ENCODE measurements around the gene PARVG.
"Not testable (repeated sequence)": the region's sequence is repeated elsewhere in the genome, so short reads cannot be mapped to it uniquely, and the experiment has no call there.

The PARVG gene

DNA sequence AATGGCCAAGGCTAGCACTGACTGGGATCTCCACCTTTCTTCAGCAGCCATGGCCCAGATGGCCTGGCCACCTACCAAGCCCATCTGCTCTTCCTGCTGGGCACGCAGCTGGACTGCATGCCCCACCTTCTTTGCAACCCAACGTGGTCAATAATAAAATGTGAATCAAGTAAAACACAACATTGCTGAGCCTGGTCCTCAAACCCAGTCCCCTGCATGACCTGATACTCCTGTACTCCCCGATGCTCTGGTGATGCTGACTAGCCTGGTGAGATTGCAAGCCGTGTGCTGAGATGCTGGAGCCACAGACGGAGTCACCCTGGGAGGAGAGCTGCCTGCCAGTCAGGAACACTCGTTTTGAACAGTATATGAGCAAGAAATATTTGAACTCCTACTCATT, 34.0 kb downstream of the PARVG start:
- no peak for DNase-seq

DNA sequence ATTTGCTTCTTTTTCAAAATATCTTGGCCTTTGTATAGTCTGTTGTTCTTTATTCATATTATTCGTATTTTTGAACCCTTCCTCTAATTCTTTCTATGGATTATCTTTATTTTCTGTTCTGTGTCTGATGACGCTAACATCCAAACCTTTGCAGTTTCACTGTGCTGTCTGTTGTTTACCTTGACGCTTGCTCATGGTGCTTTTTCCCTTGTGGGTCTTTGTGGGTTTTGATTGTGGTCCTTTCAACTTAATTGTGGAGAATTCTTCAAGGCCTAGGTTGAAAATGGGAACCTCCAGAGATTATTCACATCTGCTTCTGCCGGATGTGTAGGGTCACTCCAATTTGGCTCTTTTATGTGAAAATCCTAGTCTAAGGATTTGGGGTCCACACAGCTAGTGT, 34.6 kb downstream of the PARVG start:
- DNase-seq = no peak

DNA sequence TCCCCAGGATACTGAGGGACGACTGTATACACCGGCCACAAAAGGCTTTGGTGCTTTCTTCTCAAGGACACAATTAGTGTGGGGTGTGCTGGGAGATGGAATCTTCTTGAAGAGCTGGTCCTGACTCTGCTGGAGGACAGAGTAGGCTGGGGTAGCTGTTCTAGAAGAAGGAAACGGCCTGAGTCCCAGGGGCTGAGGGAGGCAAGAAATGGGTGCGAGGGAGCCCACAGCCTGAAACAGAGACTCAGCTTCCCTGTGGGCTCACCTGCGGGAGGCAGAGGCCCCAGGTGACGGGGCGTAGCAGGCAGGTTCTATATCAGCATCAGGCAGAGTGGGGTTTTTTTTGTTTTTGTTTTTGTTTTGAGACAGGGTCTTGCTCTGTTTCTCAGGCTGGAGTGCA, 36.6 kb downstream of the PARVG start:
- no peak for DNase-seq

DNA sequence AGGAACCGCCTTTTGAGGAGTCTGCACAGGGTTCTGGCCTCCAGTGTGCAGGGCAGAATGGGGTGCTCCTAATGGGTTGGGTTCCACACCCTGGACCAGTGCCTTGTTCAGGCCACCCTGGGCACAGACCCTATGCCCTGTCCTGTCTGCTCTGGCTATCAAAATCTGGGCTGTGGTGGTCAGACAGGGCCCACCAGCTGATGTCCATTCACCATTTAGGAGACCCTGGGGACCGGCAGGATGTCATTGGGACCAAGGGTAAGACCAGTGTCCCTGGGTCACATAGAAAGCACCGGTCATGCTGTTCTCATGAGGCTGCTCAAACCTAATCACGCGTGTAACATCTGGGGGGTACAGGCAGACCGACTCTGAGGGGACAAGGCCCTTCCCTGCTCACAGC, 37.3 kb downstream of the PARVG start:
- no peak for DNase-seq

DNA sequence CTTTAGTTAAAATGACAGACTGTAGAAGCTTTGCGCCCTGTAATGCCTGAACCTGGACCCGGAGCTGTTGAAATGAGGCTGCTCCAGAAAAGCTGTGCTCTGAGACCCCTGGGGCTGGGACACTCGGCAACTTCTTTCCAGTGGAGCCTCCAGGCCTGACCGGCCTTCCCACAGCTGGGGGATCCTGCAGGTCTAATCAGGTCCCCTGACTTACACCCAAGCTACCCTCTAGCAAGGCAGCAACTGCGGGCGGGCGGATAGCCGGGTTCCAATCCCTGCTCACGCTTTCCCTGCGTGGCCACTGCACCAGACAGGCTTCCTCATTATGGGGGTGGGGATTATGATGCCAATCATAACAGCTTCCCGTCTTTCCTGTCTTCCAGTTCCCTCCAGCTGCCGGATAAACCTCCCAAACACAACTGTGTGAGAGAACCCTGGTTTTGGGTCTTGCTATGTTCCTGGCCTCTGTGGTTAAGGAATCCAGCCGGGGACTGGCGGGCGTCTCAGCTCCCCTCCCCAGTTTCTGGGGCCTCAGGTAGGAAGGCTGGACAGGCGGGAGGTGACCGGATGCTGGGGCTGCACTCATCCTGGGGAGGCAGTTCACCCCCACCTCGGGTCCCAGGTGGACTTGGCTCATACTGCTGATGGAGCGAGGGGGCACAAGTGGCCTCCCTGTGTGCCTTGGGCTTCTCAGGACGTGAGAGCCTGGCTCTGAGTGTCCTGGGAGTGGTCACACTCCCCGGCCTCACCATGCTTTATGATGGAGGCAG, 38.6 kb downstream of the PARVG start:
- no peak for DNase-seq

DNA sequence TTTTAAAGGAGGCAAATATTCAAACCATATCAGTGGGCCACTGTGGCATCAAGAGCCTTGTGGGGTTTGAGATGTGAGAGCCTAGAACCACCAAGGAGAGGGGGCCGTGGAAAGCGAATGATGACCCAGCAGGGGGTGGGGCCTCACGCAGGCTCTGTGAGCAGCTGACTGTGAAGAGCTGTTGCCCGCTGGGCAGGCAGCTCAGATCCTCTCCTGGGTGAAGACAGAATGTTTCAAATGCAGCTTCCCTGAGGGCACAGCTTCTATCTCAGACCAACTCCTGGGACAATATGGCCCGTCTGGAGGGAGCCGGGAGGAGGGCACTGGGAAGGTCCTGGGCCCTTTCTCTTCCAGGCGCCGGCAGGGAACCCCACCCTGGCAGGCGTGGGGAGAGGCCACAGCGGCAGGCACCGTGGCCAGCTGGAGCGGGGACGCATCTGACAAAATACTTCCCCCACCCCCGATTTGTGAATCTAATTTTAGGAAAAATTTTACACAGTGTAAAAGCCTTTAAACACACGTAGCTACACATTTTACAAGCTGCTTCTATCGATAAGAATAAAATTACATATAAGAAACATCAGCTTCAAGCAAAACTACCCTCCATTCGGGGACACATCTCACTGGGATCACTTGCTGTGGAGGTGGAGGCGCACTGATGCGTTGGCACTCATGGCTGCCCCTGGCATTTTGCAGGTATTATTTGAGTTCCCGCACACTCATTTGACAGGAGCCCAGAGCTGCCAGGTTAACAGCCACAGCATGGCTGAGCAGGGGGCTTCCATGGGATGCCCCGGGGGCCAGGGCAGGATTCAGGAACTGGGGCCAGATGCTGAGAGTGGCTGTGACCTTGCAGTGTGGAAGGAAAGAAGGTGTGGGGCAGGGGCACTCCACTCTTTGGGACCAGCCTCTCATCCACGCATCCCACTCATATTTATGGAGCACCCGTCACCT, 40.3 kb downstream of the PARVG start:
- no peak for DNase-seq

DNA sequence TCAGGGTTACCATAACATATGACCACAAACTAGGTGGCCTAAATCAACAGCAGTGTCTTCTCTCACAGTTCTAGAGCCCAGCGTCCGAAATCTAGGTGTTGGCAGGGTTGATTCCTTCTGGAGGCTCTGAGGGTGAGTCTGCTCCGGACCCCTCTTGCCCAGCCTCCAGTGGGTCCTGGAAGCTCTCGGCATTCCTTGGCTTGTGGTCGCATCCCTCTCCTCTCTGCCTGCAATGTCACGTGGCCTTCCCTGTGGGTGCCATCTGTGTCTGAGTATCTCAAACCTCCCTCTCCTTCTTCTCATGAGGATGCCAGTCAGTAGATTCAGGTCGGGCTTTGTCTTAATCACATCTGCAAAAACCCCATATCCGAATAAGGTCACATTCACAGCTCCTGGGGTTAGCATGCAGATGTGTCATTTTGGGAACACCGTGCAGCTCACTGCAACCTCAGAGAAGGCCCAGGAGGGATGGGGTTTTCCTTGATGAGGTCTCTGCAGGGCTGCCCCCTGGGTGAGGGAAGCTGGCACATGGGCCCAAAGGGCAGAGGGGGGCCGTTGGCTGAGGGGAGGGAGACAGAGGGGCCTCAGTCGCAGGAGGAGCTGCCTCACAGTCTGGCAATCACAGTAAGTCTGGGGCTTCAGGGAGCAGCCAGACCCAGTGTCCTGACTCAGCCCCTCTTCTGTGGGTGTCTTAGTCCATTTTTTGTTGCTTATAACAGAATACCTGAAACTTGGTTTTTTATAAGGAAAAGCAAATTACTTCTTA, 41.2 kb downstream of the PARVG start:
- DNase-seq = no peak

DNA sequence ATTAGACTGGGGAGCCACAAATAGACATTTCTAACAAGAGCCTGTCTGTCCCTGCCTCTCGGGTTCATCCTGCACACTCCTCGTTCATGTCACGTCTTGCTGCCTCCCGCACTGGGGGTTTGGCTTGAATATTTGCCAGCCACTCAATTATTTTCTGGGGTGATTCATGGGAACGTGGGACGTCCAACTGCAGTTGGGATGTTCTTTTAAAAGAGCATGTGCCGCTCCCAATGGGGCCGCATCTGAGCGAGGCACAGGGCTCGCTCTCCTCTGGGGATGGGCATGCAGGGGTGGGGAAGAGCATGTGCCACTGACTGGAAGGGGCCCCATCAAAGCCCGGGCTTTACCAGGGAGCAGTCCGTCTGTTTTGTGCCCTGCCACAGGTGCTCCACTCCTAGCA, 43.4 kb downstream of the PARVG start:
- no peak for DNase-seq

DNA sequence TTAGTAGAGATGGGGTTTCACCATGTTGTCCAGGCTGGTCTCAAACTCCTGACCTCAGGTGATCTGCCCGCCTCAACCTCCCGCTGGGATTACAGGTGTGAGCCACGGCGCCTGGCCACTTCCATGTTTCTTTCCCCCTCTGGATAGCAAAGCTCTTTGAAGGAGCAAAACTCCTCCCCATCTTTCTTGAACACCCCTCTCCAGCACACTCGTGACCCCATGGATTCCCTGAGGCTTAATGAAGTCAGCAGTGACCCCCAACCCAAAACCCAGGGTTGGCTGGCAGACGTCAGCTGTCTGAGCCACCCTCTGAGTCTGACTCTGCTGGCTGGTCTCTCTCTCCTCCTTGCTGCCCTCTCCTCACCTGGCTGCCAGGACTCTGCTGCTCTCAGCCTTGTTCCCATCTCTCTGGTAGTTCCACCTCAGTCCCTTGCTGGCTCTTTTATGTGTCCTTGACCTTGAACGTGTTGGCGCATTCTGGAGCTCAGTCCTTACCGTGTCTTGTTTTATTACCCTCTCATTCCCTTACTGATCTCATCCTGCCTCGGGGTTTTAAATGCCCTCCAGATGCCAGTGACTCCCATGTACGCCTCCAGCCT, 44.5 kb downstream of the PARVG start:
- no peak for DNase-seq

DNA sequence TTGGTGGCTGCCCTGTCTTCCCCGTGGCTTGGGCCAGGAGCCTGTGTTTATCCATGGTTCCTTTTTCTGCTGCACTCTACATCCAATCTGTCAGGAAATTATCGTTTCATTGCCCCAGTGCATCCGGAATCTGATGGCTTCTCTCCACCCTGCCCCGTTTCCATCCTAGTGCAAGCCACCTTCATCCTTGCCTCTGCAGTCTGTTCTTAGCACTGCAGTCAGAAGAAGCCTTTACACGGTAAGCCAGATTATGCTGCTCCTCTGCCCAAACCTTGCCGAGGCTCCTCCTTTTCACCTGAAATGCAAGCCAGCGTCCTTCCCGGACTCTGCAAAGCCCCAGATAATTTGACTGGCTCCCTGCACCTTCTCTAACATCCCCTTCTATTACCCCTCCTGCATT, 45.1 kb downstream of the PARVG start:
- DNase-seq = no peak

DNA sequence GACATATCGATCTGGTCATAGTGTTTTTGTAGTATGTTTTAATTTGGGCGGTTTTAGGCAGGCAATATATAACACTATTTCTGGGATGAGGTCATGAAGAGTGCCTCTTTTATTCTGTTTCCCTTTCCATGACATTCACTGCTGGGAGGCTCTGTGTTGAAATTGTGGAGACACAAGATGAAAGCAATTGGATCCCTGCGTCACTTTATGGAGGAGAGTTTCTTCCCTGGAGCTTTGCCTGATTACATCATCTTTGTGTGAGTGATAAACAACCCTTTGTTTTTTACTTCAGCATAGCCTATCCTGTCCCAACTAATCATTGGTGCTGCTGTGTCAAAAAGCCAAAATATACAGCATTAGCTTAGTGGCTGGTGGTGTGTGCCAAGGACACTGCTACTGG, 48.6 kb downstream of the PARVG start:
- no peak for DNase-seq

DNA sequence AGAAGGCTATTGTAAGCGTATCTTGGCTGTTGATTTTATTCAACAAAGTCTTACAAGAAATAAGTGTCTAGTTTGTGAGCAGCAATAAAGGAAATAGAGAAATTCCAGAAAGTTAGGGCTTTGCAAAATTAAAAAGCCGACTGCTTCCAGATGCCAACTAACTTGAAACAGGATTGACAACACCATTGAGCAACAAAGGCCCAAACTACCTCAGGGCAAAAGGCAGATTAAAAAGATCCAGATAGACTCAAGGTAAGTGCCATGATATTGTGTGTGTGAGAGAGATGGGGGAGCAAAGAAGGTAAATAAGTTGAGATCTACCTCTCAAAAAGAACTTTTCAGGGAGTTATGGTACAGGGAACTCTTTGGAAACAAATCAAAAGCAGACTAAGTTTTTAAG, 49.1 kb downstream of the PARVG start:
- DNase-seq = no peak

DNA sequence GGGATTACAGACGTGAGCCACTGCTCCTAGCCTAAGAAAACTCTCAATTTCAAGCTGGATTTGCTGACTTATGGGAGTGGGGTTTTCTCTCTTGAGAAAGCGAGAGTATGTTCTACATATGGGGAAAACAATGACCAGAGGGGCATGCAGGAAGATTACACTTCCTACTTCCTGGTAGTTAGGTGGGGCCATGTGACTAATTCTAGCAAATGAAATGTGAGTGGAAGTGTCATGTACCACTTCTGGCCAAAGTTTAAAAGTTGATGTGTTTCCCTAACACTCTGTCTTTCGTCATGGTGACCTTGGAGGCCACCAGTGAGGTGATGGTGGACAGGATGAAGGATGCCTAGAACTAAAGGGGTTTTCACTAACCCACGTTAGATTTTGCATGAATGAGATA, 50.5 kb downstream of the PARVG start:
- no peak for DNase-seq

DNA sequence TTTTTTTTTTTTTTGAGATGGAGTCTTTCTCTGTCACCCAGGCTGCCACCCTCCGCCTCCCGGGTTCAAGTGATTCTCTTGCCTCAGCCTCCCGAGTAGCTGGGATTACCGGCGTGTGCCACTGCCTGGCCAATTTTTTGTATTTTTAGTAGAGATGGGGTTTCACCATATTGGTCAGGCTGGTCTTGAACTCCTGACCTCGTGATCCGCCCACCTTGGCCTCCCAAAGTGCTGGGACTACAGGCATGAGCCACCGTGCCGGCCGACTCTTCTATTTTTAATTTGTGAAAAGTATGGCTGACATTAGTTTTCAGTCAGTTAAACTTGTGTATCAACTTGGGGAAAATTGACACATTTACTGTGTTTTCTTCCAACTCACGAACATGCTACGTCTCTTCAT, 53.6 kb downstream of the PARVG start:
- DNase-seq = not testable (repeated sequence)

DNA sequence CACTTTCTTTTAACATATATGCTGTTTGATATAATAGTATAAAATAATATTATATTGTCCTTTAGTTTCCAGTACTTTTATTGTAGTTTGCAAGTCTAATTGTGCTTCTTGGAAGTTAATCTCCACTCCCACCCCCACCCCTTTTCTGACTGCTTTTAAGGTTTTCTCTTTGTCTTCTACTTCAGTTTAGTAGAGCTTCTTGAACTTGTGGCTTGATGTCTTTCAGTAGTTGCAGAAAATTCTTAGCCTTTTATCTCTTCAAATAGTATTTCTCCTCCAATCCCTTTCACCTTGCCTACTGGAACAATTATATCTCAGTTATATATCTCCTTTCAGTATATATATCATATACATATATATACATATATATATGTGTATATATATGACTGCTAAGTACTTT, 56.6 kb downstream of the PARVG start:
- no peak for DNase-seq

DNA sequence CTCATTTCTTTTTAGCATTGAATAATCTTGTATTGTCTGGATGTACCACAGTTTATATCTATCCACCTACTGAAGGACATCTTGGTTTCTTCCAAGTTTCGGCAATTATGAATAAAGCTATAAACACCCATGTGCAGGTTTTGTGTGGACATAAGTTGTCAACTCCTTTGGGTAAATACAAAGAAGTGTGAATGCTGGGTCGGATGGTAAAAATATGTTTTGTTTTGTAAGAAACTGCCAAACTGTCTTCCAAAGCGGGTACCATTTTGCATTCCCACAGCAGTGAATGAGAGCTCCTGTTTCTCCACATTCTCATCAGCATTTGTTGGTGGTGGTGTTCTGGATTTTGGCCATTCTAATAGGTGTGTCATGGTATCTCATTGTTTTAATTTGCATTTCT, 60.4 kb downstream of the PARVG start:
- not testable (repeated sequence) for DNase-seq

DNA sequence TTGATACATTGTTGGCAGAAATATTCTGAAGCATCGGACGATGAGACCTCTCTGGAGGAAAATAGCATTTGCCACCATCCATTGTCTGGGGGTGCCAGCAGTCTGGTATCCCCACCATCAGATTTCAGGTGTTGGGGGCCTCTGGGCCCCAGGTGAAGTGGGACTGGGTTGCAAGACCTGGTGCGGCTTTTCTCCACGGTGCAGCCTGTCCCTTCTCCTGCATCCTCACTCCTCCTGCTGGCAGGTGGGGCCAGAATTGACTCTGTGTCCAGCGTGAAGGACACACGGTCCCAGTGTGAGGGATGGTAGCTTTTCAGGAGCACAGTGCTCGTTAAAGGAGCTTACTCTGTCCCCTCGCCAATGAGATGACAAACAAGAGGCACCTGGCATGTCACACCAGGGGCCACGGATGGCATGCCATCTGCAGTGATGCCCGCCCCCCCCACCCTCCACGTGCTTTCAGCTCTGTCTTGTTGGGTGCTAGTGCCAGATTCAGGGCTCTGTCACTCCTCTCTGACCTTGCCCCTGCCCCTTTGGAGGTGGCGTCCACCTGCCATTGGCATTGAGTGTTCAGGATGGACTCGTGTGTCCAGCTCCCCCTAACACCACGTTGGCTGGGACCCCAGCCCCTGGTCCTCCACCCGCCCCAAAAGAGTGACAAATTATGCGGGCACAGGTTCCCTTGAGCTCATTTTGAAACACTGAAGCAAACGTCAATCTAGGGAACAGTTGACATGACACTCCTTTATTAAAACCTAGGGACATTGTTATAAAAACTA, 62.4 kb downstream of the PARVG start:
- DNase-seq = no peak

DNA sequence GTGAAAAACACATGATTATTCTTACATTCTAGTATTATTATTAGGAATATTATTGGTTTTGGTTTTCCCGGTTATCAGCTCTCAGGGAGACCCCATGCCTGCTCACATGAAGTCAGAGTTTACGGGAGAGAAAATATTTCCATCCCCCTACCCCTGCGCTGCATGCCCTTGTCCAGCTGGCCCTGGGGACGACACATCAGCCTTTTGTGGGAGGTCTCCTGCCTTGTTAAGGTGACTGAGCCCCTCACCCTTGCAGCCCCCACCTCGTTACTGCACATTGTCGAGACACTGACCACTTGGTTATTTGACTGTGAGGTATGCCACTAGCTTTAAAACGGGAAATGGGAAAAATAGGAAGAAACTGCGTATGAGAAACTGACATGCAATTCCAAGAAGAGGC, 63.0 kb downstream of the PARVG start:
- DNase-seq = no peak

DNA sequence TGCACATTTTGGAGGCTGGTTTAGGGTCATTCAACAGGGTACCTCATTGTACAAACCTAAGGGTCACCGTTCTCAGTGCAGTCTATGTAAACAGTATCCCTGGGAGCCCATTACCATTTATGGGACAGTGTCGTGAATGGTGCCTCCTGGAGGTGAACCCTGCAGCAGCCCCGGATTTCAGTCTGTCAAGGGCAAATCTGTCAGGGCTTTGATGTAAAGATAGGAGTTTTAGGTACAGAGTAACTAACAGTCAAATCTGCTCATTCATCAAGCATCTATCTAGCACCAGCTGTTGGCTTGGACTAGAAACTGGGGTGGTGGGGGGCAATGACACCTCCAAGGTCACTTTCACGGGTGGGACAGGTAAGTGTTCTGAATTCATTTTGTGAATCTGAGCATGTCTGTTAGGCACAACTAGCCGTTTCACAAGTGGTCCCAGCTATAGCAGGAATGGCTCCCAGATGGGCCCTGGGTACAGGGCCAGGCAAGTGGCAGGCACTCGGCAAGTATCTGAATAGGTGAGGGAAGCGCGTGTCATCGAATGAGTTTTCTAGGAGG, 63.6 kb downstream of the PARVG start:
- DNase-seq = no peak

DNA sequence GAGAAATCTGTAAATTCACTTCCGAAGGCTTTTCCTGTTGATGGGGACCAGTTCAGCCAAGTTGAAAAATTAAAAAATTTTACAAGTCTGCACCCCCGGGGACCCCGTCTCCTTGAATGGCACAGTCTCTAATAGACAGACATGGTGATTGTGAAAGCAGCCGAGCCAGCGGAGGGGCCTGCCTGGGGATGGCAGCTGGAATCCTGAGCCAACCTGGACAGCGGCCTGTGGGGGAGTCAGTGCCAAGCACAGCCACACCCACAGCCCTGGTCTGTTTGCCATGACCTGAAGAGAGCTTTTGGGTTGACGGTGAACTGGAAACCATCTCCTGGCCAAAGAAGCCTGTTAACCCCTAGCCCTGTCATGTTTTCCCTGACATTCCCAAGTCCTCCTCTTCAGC, 64.7 kb downstream of the PARVG start:
- no peak for DNase-seq

DNA sequence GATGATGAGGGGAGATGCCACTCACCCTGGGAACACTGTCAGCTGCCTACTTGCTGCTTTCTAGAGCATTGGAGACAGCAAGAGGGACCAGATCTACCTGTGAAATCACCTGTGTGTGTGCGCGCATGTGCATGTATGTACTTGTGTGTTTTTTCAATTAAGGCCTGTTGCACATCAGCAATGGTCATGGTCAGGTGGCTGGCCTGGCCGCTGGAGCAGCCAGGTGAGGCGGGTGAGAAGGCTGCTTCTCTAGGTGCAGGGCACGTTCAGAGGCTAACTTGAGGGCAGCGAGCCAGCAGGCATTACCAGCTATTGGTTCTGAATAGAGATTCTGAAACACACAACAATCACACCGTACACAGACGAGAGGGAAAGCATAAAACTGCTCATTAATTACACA, 65.1 kb downstream of the PARVG start:
- DNase-seq = no peak

Data from CD4-positive, alpha-beta T cell treated with Interleukin-4 for 1 hour (primary cell).